ENCODE measurements around the gene OTC. TPM values are rescaled to one million over a fixed set of nuclear protein-coding genes. Genes with fewer than 3 reads are reported as not detected.

The OTC gene
- total RNA-seq (ENCODE audit: low replicate concordance): not detected in 2 replicates

GRCh38 chrX:38352362-38352761 lies at the start of gene OTC:
Gene OTC (plus strand): TSS chrX:38352604. CDS start chrX:38352697, 93 bp downstream.

DNA sequence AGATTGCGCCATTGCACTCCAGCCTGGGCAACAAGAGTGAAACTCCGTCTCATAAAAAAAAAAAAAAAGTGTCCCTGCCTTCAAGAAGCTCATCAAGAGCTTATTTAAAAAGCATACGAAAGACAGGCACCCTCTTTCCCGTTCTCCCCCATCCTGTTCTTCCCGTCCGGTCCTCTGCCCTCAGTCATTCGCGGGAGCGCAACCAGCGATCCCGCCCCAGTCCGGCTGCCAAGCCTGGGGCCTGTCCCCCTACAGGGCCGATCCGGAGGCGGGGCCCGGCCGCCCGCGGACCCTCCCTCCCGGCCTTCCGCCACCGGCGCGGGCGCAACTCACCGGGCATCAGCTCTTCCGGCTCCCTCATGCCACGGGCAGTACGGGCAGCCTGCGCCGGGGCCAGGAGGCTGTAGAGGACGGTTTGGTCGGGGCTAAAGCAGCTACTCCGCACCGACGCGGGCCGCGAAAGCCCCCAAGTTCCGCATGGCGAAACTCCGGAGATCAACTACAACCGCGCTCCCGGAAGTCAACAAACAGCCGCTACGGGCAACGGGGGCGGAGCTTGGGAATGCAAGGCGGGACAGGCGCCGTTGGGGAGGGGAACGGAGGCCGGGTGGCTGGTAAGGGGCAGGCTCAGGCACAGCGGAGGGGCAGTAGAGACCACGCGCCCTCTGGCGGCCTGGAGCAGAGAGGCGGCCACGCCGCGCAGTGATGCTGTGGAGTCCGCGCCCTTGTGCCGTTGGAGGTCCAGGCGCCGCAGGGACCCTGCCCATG lies 25.2 kb upstream of the OTC start, which contains the start of gene RPGR:
TSS of gene RPGR (minus strand) at position 503 of the 768 bp plus-strand sequence. CDS start at position 361, 142 bp downstream.

Other genes with a start within 250 kb of the OTC start
- gene SRPX, start 131.7 kb upstream of the OTC start, total RNA-seq (ENCODE audit: low replicate concordance): 349 and 576 TPM in 2 replicates
- 2.3 and 4.4 TPM in 2 replicates for gene RPGR, start 25.1 kb upstream of the OTC start, total RNA-seq (ENCODE audit: low replicate concordance)
- 0.23 TPM in 1 of 2 replicates, not detected in the other for gene TSPAN7, start 208.9 kb downstream of the OTC start, total RNA-seq (ENCODE audit: low replicate concordance)

All from smooth muscle cell of the coronary artery (primary cell).